ENCODE results near the gene IL1RL1.

DNA sequence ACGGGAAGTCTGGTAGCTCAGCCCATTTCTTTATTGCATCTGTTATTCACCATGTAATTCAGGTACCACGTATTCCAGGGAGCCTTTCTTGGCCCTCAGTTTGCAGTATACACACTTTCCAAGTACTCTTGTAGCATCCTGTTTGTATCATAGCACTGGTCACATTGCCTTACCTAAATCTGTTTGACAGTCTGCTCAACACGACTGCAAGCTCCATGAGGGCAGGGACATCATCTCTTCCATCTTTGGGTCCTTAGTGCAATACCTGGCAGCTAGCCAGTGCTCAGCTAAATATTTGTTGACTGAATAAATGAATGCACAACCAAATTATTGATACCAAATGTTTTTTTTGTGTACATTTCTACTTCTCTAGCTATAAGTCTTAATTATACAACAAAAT lies 33.0 kb downstream of the IL1RL1 start:
- no peak for TF ChIP-seq CTCF (IDR thresholded peaks at IDR 0.05)
- TF ChIP-seq OVOL2 (CRISPR knock-in tag; IDR thresholded peaks at IDR 0.05; ENCODE audit: borderline replicate concordance), result no peak
- no peak for TF ChIP-seq CREB1 (CRISPR knock-in tag; IDR thresholded peaks at IDR 0.05)

Data from WTC11 (cell line).